HG02798 (cell line): Measurements from ENCODE around the gene HDAC4.

Experiments
- ATAC-seq: cut with Tn5 transposase; IDR thresholded peaks from one replicate; pipeline ENCODE4 v1.9.1; 2021; ENCODE audit warnings: mild to moderate bottlenecking; ENCODE audit not compliant: unreplicated experiment, poor library complexity

Gene HDAC4

DNA sequence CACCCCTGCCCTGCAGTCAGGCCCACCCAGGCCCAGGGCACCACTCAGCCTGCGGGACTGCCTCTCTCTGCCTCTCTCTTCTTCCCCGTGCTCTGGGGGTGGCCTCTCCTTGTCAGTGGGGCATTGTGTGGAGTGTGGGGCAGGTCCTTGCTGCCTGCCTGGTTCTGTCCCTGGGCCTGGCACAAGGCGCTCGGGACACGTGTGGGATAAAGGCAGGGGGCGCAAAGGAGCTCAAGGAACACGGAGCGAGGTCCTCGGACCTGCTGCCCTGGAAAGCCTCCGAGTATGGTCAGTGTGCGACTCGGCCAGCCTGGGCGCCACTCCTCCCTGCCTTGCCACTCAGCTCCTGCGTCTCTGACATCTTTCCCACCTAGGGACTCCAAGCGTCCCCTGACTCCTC is 262.2 kb downstream of the HDAC4 start:
- no peak for ATAC-seq

DNA sequence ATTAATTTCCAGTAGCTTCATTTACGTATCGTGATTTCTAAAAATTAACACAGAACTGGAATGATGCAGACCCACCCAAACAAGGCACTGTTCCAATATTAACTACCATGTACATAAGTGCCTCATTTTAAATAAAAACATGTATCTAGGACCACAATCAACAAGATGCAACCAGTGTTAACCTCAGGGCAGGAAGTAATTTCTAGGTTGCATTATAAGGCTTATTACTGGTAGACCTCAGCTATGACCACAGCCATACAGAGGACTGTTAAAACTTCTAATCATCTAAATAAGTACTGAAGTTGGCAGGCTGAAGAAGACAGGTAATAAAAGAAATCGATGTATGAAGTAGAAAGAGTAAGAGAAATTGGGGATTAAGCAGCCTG is 262.9 kb downstream of the HDAC4 start:
- ATAC-seq: no peak

- ATAC-seq: no peak
These were observed 263.5 kb downstream of the HDAC4 start for GRCh38 chr2:239137165-239137897.

DNA sequence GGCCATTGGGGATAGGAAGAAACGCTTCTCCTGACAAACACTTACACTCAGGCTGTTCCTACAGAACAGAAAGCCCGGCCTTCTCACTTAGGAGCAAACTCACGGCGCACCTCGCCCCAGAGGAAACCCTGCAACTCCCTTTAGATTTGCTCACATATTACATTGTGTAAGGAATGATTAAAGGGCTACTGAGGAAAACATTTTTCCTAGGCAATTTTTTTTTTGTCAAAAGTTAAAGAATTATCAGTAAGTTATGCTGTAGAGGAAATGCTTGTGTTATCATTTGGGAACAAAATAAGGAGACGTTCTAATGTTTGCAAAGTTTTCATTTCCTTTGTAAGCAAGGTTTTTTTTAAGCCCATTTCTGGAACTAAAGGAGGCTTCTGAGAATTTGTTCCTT is 264.1 kb downstream of the HDAC4 start:
- ATAC-seq: no peak

GRCh38 chr2:239136203-239136602 is 264.6 kb downstream of the HDAC4 start:
- no peak for ATAC-seq

DNA sequence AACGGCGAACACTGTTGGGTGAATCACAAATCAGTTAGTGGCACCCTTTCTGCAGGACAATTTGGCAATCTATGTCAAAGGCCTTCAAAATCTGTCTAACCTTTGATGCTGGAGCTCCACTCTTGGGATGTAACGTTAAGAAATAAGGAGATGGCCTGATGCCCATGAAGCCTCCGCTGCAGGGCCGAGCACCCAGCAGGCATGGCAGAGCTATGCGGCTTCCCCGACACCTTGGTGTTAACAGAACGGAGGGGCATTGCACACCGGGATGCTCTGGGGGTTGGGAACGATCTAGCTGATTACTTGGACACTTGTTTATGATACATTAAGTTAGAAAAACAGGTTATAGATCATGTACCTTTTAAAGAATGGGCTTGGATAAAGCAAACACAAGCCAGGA is 265.3 kb downstream of the HDAC4 start:
- no peak for ATAC-seq

DNA sequence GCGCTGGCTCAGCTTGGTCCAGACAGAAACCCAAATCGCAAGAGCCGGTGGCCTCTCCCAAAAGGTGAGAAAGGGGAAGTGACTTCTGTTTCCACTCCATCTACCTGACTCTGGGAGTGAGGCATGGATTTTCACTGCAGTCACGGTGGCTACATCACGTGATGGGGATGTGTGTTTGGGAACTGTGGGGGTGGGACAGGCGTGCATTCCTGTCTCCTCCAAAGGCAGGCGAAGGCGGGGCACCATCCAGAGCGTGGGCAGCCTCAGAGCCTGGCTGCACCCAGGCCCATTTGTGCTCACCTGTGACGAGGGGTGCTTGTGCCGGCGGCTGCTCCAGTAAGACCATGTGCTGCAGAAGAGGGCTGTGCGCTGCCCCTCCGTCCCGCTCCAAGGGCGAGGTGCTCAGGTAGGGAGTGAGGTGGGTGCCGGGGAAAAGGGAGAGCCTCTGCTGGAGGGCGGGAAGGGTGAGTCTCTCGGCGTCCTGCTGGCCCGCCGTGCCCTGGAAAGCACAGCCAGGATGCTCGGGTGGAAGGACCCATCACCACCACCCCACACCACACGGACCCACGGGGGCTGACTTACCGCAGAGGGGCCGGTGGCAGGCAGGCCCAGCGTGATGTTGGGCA is 266.8 kb downstream of the HDAC4 start:
- ATAC-seq: no peak

DNA sequence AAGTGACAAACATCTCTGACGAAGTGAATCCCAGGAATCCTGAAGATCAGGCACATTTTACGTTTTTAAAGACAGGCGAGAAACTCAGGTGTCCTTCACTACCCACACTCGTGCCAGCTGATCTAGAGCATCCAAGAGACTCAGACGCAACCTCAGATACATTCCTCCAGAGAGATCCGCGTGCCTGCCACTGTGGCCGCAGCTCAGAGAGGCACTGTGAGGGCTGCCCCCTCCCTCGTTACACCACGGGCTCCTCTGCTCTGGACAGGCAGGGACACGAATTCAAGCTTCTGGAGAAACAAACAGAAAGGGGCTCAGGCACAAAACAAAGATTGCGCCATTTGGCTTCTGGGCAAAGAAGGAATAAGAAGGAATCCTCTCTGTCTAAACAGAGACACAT is 268.0 kb downstream of the HDAC4 start:
- no peak for ATAC-seq

- no peak for ATAC-seq
These were observed 268.6 kb downstream of the HDAC4 start for GRCh38 chr2:239132156-239132709.

DNA sequence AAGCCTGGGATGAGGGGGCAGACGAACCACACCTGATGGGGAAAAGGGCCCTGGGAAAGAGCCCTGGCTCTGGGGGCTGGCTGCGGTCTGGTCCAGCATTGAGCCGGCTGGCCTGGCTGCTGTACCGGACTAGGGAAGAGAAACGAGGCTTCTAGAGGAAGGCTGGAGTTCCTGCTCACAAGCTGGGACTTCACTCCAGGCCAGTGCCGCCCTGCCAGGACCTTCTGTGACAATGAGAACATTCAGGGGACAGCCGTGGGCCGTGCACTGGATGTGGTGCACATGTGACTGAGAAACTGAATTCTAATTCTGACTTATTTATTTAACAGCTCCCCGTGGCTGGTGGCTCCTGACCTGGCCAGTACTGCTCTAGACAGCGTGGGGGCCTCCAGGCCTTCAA is 269.3 kb downstream of the HDAC4 start:
- ATAC-seq: no peak

DNA sequence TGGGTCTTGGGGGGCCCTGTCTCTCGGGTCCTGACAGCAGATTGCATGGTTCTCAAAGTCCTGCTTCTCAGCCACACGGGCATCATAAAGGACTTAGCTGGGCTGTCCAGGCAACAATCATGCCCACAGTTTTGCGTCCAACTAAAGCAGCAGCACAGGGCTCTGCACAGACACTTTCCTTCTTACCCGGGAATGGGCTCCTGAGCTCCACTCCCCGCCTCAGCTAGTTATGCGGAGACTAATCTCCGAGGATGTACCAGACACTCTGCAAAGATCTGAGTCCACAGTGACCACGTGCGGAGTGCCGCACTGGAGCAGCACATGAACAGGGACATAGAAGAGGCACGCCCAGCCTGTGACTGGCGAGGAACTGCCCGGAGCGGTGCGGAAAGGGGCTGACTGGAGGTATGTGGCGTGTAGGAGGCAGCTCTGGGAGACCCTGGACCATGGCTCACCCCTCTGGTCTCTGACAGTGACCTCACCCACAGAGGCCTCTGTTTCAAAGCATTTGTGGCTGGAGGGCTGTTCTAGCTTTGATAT is 270.0 kb downstream of the HDAC4 start:
- no peak for ATAC-seq

GRCh38 chr2:239130041-239130440 is 270.8 kb downstream of the HDAC4 start:
- no peak for ATAC-seq

DNA sequence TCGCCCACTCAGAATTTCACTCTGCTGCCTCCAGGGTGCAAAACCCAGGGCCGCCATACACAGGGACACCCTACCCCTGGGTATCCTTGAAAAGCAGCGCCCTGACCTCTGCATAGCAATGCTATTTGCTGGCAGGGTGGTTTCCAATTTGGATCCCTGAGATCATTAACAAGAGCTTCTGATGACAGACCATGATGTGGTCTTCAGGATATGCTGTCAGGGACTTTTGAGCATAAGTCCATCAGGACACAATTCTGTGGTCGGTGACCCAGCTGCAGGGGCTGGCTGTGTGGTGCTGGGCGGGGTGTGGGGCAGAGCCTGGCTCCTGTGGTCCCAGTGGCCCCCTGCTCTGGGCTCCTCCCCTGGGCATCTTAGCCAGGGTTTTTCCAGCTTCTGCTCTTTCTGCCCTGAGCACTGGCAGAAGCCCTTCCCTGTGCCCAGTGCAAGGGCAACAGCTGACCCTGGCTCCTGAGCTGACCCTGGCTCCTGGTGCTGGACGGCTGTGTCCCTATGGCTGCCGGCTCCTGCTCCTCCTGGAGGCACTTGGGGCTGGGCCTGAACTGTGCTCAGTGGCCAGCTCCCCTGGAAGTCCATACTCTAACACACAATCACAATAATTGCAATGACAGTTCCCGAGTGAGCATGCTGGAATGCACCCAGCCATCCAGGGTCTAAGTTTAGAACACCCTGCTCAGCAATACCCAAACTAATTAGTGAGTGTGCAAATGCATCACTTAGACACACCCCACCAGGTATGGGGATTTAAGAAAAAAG is 271.5 kb downstream of the HDAC4 start:
- ATAC-seq: no peak

- no peak for ATAC-seq
These were observed 272.1 kb downstream of the HDAC4 start for GRCh38 chr2:239128706-239129105.

- no peak for ATAC-seq
These were observed 273.3 kb downstream of the HDAC4 start for GRCh38 chr2:239127513-239127912.

DNA sequence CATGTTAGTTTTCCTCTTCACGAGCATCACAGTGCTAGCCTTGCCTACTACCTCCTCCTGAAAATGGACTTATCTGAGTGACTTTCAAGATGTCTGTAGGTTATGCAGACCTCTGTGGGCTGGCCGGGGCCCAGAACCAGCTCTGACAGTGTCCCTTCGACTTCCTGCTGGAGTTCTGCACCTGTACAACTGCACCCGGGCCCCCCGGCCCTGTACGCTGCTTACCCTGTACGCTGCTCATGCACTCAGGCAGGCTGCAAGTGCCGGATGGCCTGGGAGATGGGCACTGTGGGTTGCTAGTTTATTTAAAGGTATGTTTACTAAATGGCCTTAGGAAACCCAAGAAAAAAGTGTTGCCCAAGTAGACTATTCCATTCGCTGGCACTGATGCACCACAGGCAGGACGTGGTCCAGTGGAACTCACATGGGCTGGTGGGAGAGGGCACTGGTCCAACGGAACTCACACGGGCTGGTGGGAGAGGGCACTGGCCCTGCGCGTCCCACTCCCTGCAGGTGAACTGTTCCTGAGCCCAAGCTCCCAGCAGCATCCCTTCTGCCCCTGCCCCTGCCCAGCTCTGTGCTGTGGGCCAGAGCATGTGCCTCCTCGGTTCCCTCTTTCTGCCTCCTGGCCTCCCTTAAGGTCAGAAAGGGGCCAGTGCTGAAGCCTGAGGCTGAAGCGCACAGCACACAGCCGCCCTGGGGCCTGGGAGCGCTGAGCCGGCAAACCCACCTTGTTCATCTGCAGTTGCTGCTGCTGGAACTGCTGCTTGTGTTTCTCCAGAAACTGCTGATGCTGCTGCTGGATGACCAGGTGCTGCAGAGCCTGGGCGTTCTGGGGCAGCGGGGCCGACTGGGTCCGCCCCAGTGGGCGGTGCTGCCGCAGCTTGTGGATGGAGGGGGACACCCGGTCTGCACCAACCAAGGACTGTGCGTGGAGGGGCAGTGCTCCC is 274.8 kb downstream of the HDAC4 start:
- ATAC-seq: no peak

GRCh38 chr2:239124152-239124899 is 276.5 kb downstream of the HDAC4 start:
- ATAC-seq: no peak

DNA sequence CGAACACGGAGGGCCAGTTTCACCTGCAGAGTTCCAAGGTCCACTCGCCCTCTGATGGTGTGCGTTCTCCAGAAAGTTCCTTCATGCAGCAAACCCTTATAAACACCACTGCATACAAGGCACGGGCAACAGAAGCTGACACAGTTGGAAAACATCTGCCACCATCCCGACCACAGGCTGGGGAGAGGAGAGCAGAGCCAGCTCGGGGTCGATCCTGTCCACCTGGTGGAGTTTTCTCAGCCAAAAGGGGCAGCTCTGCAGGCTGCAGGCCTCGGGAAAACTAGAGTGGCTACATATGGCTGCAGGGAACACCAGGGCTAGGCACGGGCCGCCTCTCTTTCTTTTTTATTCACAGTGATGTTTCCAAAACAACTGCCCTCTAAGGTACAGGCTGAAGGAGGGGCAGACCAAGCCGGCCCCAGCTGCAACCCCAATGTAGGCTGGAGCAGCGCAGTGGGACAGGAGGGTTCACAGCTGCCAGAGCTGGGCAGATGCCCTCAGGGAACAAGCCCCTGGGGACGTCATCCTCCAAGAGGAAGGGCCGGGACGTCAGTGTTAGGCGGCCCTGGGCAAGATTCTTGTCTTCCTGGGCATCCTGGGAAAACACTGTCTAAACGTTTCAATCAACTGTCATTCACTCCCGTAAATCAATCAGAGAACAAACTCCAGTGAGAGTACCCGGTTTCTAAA is 278.3 kb downstream of the HDAC4 start:
- ATAC-seq: no peak

- ATAC-seq: no peak
These were observed 279.2 kb downstream of the HDAC4 start for GRCh38 chr2:239121600-239122012.
